HepG2 (cell line): ENCODE data around the gene PLCB1. TPM values are rescaled to one million over a fixed set of nuclear protein-coding genes. Genes with fewer than 3 reads are reported as not detected.

Source experiments
- EHMT2 ChIP-seq: fragments of 200-600 bp; sonication (generic); IDR thresholded peaks from 2 replicates; pipeline ENCODE4 v1.7.0; 2017; ENCODE audit warnings: antibody characterized with exemption, low read depth, low read length, borderline replicate concordance
- FOSL1 ChIP-seq: sonication (generic); formaldehyde crosslinking; IDR thresholded peaks from 2 replicates; pipeline ENCODE4 v1.9.0; 2021; ENCODE audit warnings: missing genetic modification reagents, borderline replicate concordance
- KDM6A ChIP-seq: IDR thresholded peaks from 2 replicates; pipeline ENCODE4 v1.6.1; 2016; ENCODE audit warnings: low read depth
- KLF11 ChIP-seq: IDR thresholded peaks from 2 replicates; pipeline ENCODE4 v1.6.1; 2016; ENCODE audit warnings: missing compliant biosample characterization
- MXD3 ChIP-seq: IDR thresholded peaks from 2 replicates; pipeline ENCODE4 v1.6.1; 2016; ENCODE audit warnings: mild to moderate bottlenecking, missing biosample characterization, missing genetic modification reagents
- RCOR2 ChIP-seq: IDR thresholded peaks from 2 replicates; pipeline ENCODE4 v1.6.1; 2016; ENCODE audit warnings: missing biosample characterization, missing genetic modification reagents
- RFXAP ChIP-seq: sonication (generic); formaldehyde crosslinking; IDR thresholded peaks from 2 replicates; pipeline ENCODE4 v1.4.0; 2020; ENCODE audit warnings: missing genetic modification reagents, borderline replicate concordance
- SALL1 ChIP-seq: sonication (generic); formaldehyde crosslinking; IDR thresholded peaks from 2 replicates; pipeline ENCODE4 v1.8.0; 2022; ENCODE audit warnings: mild to moderate bottlenecking, missing genetic modification reagents
- SOX6 ChIP-seq, 2 experiments: fragments of 450-650 bp in 1 of 2; sonication (generic) in 1 of 2; formaldehyde crosslinking in 1 of 2; IDR thresholded peaks; 2 replicates each; pipeline versions ENCODE4 v1.4.0 to v1.6.1; 2017 to 2020; ENCODE audit warnings: antibody characterized with exemption in 1 of 2, mild to moderate bottlenecking in 1 of 2, missing genetic modification reagents in 1 of 2
- ZFP82 ChIP-seq: sonication (generic); formaldehyde crosslinking; IDR thresholded peaks from 2 replicates; pipeline ENCODE4 v1.5.1; 2020; ENCODE audit warnings: mild to moderate bottlenecking, missing genetic modification reagents, borderline replicate concordance
- ZNF24 ChIP-seq: fragments of 450-650 bp; IDR thresholded peaks from 2 replicates; pipeline ENCODE4 v1.6.1; 2017; ENCODE audit warnings: antibody characterized with exemption, mild to moderate bottlenecking
- ZNF614 ChIP-seq: IDR thresholded peaks from 2 replicates; pipeline ENCODE4 v1.6.1; 2018; ENCODE audit warnings: missing biosample characterization, missing genetic modification reagents, inconsistent platforms, borderline replicate concordance
- ZNF746 ChIP-seq: sonication (generic); formaldehyde crosslinking; IDR thresholded peaks from 2 replicates; pipeline ENCODE4 v1.8.0; 2022; ENCODE audit warnings: mild to moderate bottlenecking, missing genetic modification reagents
- ZNF775 ChIP-seq: sonication (generic); formaldehyde crosslinking; IDR thresholded peaks from 2 replicates; pipeline ENCODE4 v1.4.0; 2020; ENCODE audit warnings: missing genetic modification reagents, mild to moderate bottlenecking, moderate library complexity, borderline replicate concordance
- polyA plus RNA-seq, 8 experiments: library from polyadenylated mRNA; depleted of rRNA in 3 of 8; stranded (reverse) in 7 of 8; unstranded in 1 of 8; fragments of >200 nt; fragmentation: Illumina TruSeq in 4 of 8; extraction: Trizol in 4 of 8; gene quantifications; 2 replicates each; pipeline versions ENCODE4 v1.2.1 to v1.2.3, GENCODE V29; 2011 to 2016; ENCODE audit warnings: low read depth in 4 of 8, missing spikeins in 1 of 8, mixed read lengths in 1 of 8; ENCODE audit not compliant: insufficient read depth in 1 of 8
- total RNA-seq, 5 experiments: library from RNA; depleted of rRNA; stranded (reverse); fragments of >200 nt; fragmentation: Illumina TruSeq; extraction: Trizol; gene quantifications; 2 replicates each; pipeline ENCODE4 v1.2.3, GENCODE V29; 2016; ENCODE audit warnings: low read depth in 1 of 5
- TF ChIP-seq, protein P1 (sequence below), 2 experiments: fragments of 450-650 bp in 1 of 2; sonication (generic) in 1 of 2; formaldehyde crosslinking in 1 of 2; IDR thresholded peaks; 2 replicates each; pipeline versions ENCODE4 v1.6.1 to v1.8.0; 2016 to 2022; ENCODE audit warnings: antibody characterized with exemption in 1 of 2, mild to moderate bottlenecking in 1 of 2, missing genetic modification reagents in 1 of 2
- TF ChIP-seq, protein P2 (sequence below): sonication (generic); formaldehyde crosslinking; conservative IDR thresholded peaks from 2 replicates; pipeline ENCODE4 v1.4.0; 2020; ENCODE audit warnings: mild to moderate bottlenecking, missing genetic modification reagents, moderate library complexity

Gene PLCB1
- total and polyA plus RNA-seq, 2 of the 13 experiments (the other 11 are each of a cell fraction or from before 2014, with no cell fraction given), result 42.4 to 55.9 TPM

DNA sequence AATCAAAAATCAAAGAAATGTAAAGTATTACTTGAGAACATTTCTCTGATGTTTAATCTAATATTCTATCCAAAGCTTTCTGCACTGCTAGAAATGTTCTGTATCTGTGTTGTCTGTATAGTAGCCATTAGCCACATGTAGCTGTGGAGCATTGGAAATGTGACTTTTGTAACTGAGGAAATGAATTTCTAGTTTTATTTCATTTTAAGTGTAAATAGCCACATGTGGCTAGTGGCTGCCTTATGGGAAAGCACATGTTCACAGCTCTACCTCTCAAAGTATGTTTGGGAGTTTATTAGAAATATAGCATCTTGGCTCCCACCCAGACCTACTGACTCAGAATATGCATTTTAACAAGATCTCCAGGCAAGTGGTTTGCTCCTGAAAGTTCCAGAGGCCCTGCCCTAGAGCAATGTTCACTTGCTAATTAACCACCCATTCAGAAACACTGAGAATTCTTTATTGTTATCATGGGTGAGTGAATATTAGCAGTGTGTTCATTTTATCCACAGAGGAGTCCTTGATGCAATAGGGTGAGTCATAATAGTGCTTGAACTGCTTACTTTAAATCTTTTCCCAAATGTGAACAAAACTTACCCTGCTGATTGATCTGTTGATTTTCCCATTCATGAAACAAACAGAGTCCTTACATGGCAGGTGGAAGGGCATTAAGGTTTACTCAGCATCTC, 282.7 kb downstream of the PLCB1 start (continued):
- TF ChIP-seq FOSL1 (CRISPR knock-in tag) (peak; percentile 59; the same call in 1 of the 2 replicates), SOX6 (IDR thresholded peaks at IDR 0.05) (no peak), SOX6 (CRISPR knock-in tag; IDR thresholded peaks at IDR 0.05) (peak; percentile 87; the same call in 1 of the 2 replicates), ZNF775 (CRISPR knock-in tag) (no peak), ZFP82 (CRISPR knock-in tag) (0 out of 2 replicates have a peak, but pooled peaks have one; percentile 30), KDM6A (CRISPR knock-in tag) (no peak), RCOR2 (CRISPR knock-in tag) (peak; percentile 74; the same call in 1 of the 2 replicates), ZNF24 (peak; percentile 57; the same call in 1 of the 2 replicates), SALL1 (peak; percentile 18; the same call in 1 of the 2 replicates), MXD3 (CRISPR knock-in tag) (no peak), KLF11 (CRISPR knock-in tag) (no peak), EHMT2 (no peak), RFXAP (CRISPR knock-in tag) (no peak), ZNF746 (CRISPR knock-in tag) (no peak), ZNF614 (peak; percentile 97)
- TF ChIP-seq, protein P1, sequence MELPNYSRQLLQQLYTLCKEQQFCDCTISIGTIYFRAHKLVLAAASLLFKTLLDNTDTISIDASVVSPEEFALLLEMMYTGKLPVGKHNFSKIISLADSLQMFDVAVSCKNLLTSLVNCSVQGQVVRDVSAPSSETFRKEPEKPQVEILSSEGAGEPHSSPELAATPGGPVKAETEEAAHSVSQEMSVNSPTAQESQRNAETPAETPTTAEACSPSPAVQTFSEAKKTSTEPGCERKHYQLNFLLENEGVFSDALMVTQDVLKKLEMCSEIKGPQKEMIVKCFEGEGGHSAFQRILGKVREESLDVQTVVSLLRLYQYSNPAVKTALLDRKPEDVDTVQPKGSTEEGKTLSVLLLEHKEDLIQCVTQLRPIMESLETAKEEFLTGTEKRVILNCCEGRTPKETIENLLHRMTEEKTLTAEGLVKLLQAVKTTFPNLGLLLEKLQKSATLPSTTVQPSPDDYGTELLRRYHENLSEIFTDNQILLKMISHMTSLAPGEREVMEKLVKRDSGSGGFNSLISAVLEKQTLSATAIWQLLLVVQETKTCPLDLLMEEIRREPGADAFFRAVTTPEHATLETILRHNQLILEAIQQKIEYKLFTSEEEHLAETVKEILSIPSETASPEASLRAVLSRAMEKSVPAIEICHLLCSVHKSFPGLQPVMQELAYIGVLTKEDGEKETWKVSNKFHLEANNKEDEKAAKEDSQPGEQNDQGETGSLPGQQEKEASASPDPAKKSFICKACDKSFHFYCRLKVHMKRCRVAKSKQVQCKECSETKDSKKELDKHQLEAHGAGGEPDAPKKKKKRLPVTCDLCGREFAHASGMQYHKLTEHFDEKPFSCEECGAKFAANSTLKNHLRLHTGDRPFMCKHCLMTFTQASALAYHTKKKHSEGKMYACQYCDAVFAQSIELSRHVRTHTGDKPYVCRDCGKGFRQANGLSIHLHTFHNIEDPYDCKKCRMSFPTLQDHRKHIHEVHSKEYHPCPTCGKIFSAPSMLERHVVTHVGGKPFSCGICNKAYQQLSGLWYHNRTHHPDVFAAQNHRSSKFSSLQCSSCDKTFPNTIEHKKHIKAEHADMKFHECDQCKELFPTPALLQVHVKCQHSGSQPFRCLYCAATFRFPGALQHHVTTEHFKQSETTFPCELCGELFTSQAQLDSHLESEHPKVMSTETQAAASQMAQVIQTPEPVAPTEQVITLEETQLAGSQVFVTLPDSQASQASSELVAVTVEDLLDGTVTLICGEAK (IDR thresholded peaks at IDR 0.05), result no peak
- TF ChIP-seq, protein P1 (CRISPR knock-in tag; IDR thresholded peaks at IDR 0.05), result no peak; the same call in 1 of the 2 replicates
- TF ChIP-seq, protein P2, sequence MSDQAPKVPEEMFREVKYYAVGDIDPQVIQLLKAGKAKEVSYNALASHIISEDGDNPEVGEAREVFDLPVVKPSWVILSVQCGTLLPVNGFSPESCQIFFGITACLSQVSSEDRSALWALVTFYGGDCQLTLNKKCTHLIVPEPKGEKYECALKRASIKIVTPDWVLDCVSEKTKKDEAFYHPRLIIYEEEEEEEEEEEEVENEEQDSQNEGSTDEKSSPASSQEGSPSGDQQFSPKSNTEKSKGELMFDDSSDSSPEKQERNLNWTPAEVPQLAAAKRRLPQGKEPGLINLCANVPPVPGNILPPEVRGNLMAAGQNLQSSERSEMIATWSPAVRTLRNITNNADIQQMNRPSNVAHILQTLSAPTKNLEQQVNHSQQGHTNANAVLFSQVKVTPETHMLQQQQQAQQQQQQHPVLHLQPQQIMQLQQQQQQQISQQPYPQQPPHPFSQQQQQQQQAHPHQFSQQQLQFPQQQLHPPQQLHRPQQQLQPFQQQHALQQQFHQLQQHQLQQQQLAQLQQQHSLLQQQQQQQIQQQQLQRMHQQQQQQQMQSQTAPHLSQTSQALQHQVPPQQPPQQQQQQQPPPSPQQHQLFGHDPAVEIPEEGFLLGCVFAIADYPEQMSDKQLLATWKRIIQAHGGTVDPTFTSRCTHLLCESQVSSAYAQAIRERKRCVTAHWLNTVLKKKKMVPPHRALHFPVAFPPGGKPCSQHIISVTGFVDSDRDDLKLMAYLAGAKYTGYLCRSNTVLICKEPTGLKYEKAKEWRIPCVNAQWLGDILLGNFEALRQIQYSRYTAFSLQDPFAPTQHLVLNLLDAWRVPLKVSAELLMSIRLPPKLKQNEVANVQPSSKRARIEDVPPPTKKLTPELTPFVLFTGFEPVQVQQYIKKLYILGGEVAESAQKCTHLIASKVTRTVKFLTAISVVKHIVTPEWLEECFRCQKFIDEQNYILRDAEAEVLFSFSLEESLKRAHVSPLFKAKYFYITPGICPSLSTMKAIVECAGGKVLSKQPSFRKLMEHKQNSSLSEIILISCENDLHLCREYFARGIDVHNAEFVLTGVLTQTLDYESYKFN (CRISPR knock-in tag), result peak; percentile 69
